GM21723 (cell line): Measurements from ENCODE around the gene WDR93.
"Not testable (repeated sequence)": the region's sequence is repeated elsewhere in the genome, so short reads cannot be mapped to it uniquely, and the experiment has no call there.

Experiments
- ATAC-seq: cut with Tn5 transposase; IDR thresholded peaks from one replicate; pipeline ENCODE4 v1.9.1; 2021; ENCODE audit warnings: mild to moderate bottlenecking, moderate library complexity; ENCODE audit not compliant: unreplicated experiment

Gene WDR93

GRCh38 chr15:89766357-89767311, 76.0 kb downstream of the WDR93 start:
- ATAC-seq: no peak

GRCh38 chr15:89767411-89767915, 76.9 kb downstream of the WDR93 start:
- no peak for ATAC-seq

GRCh38 chr15:89768071-89768500, 77.5 kb downstream of the WDR93 start:
- no peak for ATAC-seq

DNA sequence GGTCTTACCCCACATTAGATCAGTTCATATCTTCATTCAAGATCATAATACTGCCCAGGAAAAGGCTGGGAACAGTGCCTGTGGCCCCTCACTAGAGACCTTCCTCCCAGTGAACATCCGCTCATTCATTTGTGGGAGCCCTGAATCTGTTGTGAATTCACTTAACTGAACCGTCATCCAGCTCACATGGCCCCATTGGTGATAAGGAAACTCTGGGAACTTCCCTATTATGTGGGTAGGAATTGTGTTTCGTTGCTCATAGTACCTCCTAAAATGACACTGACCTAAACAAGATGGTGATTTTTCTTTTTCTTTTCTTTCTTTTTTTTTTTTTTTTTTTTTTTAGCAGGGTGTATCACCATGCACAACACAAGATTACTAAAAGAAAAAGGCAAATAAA, 78.8 kb downstream of the WDR93 start:
- ATAC-seq: no peak

- ATAC-seq: no peak
Measured at GRCh38 chr15:89770041-89770440, 79.4 kb downstream of the WDR93 start.

DNA sequence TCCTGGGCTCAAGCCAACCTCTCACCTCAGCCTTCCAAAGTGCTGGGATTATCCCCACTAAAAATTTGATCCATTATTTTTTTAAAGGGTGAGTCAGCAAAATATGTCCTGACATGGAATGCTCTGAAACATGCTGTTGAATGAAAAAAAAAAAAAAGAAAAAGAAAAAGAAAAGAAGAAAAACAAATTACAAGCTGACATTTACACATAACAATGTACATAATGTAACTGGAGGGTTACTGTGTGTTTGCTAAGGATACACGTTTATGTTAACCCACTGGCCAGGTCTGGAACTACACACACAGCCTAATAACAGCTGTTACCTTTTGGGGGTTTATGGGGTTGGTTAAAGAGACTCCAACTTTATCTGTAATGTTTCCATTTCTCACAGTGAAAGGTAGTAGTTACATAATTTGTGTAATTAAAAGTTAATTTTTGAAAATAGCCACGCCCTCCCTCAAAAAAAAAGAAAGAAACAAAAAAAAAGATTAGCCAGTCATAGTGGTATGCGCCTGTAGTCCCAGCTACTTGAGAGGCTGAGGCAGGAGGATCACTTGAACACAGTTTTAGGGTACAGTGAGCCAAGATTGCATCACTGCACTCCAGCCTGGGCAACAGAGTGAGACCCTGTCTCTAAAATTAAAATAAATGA, 82.4 kb downstream of the WDR93 start:
- ATAC-seq: no peak

- no peak for ATAC-seq
Measured at GRCh38 chr15:89774492-89774891, 83.9 kb downstream of the WDR93 start.

DNA sequence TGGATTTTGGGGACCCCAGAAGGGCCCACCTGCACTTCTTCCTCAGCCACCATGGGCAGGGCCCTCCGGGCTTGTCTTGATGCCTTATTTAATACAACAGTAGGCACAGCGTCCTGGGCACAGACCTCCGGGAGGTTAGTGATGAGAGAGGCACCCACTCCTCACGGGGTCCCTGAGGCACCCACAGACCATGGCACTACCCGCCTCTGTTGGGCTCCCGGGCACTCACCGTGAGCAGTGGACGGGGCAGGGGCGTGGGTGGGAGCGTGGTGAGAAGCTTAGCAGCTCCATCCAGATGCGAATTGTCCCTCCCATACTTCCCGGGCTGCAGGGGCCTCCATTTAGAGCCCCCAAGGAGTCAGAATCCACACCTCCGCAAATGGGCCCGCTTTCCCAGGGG, 85.2 kb downstream of the WDR93 start:
- no peak for ATAC-seq

DNA sequence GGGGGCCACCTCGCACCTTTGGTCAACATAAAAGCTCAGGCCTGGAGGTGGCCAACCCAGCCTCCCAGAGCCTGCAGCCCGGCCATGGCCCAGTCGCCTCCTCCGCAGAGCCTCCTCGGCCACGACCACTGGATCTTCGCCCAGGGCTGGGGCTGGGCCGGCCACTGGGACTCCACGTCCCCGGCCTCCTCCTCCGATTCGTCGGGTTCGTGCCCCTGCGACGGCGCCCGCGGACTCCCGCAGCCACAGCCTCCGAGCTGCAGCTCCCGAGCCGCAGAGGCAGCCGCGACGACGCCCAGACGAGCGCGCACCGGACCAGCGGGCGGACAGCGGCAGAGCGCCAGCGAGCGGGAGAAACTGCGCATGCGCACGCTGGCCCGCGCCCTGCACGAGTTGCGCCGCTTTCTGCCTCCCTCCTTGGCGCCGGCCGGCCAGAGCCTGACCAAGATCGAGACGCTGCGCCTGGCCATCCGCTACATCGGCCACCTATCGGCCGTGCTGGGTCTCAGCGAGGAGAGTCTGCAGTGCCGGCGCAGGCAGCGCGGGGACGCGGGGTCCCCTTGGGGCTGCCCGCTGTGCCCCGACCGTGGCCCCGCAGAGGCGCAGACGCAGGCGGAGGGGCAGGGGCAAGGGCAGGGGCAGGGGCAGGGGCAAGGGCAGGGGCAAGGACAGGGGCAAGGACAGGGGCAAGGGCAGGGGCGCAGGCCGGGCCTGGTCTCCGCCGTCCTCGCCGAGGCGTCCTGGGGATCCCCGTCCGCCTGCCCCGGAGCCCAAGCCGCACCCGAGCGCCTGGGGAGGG, 85.9 kb downstream of the WDR93 start, which contains the start of gene MESP2:
Gene MESP2 (plus strand): TSS at position 59 of the 799 bp plus-strand sequence. CDS start 26 bp downstream, at position 85.
- peak; percentile 58 for ATAC-seq

- ATAC-seq: no peak
Measured at GRCh38 chr15:89777073-89777751, 86.6 kb downstream of the WDR93 start.

DNA sequence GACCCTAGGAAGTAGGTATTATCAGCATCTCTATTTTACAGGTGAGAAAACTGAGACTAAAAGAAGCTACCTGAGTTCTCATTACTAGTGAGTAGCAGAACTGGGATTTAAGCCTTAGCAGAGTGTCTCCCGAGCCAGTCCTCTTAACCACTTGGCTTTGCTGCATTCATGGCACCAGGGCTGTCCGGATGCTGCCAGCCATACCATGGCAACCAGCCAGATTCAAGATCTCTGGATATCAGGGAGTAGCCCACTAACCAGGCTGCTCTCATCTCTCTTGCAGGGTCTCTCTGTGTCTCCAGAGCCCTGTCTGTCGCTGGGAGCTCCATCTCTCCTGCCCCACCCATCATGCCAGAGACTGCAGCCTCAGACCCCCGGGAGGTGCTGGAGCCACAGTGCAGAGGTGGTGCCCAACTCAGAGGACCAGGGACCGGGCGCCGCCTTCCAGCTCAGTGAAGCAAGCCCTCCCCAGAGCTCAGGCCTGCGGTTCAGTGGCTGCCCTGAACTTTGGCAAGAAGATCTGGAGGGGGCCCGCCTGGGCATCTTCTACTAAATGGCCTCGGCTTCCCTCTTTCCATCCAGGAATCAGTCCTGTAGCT, 87.3 kb downstream of the WDR93 start:
- no peak for ATAC-seq

DNA sequence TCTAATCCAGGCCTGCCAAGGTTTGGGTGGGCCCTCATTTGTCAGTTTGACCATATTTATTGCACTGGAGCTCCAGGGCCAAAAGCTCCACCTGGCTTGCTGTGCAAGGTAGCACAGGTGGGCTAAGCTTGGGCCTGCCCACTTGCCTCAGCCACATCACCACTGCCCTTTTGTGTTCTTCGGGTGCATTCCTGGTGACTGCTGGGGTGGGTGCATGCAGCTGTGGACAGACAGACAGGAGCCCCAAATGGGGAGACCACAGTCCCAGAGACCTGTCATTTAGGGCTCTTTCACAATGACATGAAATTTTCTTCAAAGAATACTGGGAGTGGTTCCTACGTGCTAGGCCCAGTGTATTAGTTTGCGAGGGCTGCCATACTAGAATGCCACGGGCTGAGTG, 88.2 kb downstream of the WDR93 start:
- ATAC-seq: no peak

GRCh38 chr15:89780601-89781000, 90.0 kb downstream of the WDR93 start:
- ATAC-seq: no peak

DNA sequence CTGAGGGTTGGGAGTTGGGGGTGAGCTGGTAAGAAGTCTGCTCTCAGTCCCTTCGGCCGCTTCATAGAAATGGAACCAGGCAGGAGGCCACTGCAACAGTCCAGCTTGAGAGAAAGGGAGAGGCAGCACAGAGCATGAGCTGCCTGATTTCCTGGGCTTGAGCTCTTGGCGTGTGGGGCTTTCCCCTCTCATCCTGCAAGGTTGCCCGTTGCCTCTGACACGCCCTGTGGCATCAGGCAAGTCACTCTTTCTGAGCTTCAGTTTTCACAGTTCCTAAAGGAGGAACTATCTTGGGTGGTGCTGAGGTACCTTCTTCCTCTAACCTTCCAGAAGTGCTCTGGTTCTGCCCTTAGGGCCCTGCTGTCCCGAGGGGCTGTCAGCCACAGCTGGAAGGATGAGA, 90.4 kb downstream of the WDR93 start:
- ATAC-seq: peak; percentile 36

- no peak for ATAC-seq
Measured at GRCh38 chr15:89781891-89782618, 91.4 kb downstream of the WDR93 start.

GRCh38 chr15:89782619-89782950, 92.0 kb downstream of the WDR93 start:
- not testable (repeated sequence) for ATAC-seq

- ATAC-seq: no peak
Measured at GRCh38 chr15:89783111-89783860, 92.7 kb downstream of the WDR93 start.

DNA sequence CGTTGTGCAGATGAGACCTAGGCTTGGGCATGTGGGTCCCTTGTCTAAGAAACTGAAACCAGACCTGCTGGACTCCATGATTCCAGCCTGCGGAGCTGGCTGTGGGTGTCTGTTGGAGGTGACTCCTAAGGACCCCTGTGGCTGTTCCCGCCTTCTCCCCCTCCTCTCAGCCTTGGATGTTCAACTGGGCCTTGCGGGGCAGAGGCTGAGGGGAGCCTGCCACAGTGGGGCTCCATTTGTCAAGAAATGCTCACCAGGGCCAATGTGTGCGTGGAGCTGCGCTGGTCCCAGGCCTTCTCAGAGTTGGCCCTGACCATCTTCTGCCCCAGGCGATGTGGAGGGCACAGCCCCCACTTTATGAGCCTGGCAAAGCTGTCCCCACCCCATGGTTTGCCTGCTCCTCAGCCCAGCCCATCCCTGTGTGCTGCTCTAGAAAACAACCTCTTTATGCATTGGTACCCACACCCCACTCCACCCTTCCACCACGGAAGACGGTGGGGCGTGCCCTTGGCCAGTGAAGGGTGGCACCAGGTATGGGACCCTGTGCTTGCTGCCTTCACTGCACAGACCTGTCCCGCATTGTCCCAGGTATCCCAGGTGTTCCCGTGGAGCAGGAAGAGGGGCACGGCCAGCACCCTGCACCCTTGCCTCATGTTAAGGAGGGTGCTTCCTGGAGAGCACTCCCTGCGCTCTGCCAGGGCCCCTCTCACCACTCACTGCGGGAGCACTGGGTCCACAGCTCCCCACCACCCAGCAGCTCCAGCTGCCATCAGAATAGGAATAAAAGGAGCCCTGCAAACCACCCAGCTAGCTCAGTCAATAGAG, 93.5 kb downstream of the WDR93 start:
- ATAC-seq: no peak
